GM23248 (cell line): ENCODE results near the gene CYP3A7. TPM values are rescaled to one million over a fixed set of nuclear protein-coding genes. Genes with fewer than 3 reads are reported as not detected.

Experiments
- DNase-seq: peaks from one replicate; pipeline ENCODE4 v3.0.0-alpha.2; 2015
- H2AFZ ChIP-seq: fragments of 200-600 bp; sonication (generic); 2 replicates; pipeline ENCODE4 v1.6.1; 2016; ENCODE audit warnings: antibody characterized with exemption
- H3F3A ChIP-seq: fragments of 200-600 bp; sonication (generic); 2 replicates; pipeline ENCODE4 v1.6.1; 2016; ENCODE audit warnings: mild to moderate bottlenecking, antibody characterized with exemption, mixed run types; ENCODE audit not compliant: insufficient read depth
- H3K27ac ChIP-seq: fragments of 200-600 bp; sonication (generic); 2 replicates; pipeline ENCODE4 v1.5.1; 2016; ENCODE audit warnings: mild to moderate bottlenecking
- H3K27me3 ChIP-seq: fragments of 200-600 bp; sonication (generic); replicated peaks from 2 replicates; pipeline ENCODE4 v1.6.1; 2016; ENCODE audit warnings: mild to moderate bottlenecking; ENCODE audit not compliant: insufficient read depth
- H3K36me3 ChIP-seq: fragments of 200-600 bp; sonication (generic); 2 replicates; pipeline ENCODE4 v1.6.1; 2016; ENCODE audit warnings: low read depth, mild to moderate bottlenecking
- H3K4me1 ChIP-seq: fragments of 200-600 bp; sonication (generic); 2 replicates; pipeline ENCODE4 v1.6.1; 2016; ENCODE audit warnings: mild to moderate bottlenecking; ENCODE audit not compliant: insufficient read depth
- H3K4me2 ChIP-seq: fragments of 200-600 bp; sonication (generic); one replicate; pipeline ENCODE4 v1.6.1; 2016; ENCODE audit warnings: mild to moderate bottlenecking; ENCODE audit not compliant: unreplicated experiment
- H3K4me3 ChIP-seq: fragments of 200-600 bp; sonication (generic); 2 replicates; pipeline ENCODE4 v1.5.1; 2016; ENCODE audit warnings: mild to moderate bottlenecking
- H3K79me2 ChIP-seq: fragments of 200-600 bp; sonication (generic); 2 replicates; pipeline ENCODE4 v1.6.1; 2016; ENCODE audit warnings: mild to moderate bottlenecking; ENCODE audit not compliant: insufficient read depth
- H3K9ac ChIP-seq: fragments of 200-600 bp; sonication (generic); 2 replicates; pipeline ENCODE4 v1.6.1; 2016; ENCODE audit warnings: mild to moderate bottlenecking
- H3K9me2 ChIP-seq: fragments of 200-600 bp; sonication (generic); 2 replicates; pipeline ENCODE4 v1.6.1; 2016; ENCODE audit warnings: mixed run types, mild to moderate bottlenecking, moderate library complexity; ENCODE audit not compliant: insufficient read depth
- H3K9me3 ChIP-seq: fragments of 200-600 bp; sonication (generic); one replicate; pipeline ENCODE4 v1.6.1; 2017; ENCODE audit warnings: low read depth
- H4K20me1 ChIP-seq: fragments of 200-600 bp; sonication (generic); 2 replicates; pipeline ENCODE4 v1.6.0; 2016; ENCODE audit not compliant: insufficient read depth
- EZH2 ChIP-seq: fragments of 200-600 bp; sonication (generic); IDR thresholded peaks from 2 replicates; pipeline ENCODE4 v1.6.1; 2018; ENCODE audit warnings: antibody characterized with exemption, mild to moderate bottlenecking; ENCODE audit not compliant: insufficient read depth, poor library complexity, severe bottlenecking
- EZH2phosphoT487 ChIP-seq: fragments of 200-600 bp; sonication (generic); IDR thresholded peaks from 2 replicates; pipeline ENCODE4 v1.6.1; 2018; ENCODE audit warnings: antibody characterized with exemption, moderate library complexity, mild to moderate bottlenecking, low read depth; ENCODE audit not compliant: insufficient read depth
- WGBS, 2 experiments: methylation state at CpG; one replicate each; pipeline ENCODE4 v1.1.6; 2015 to 2017; ENCODE audit warnings: low lambda C conversion rate in 2 of 2, low coverage in 1 of 2; ENCODE audit errors: missing lambda C conversion rate in 2 of 2; 5-methylcytosine and 5-hydroxymethylcytosine counted together
- in situ Hi-C: fragments of 300-500 bp; cut with MboI; formaldehyde crosslinking; loops from 2 replicates; pipeline ENCODE4 v1.15.0; 2020
- polyA plus RNA-seq: library from polyadenylated mRNA; unstranded; fragments of >200 nt; fragmentation: Nextera tagmentation; extraction: Ambion mirVana; gene quantifications from 2 replicates; pipeline ENCODE4 v1.2.1, GENCODE V29; 2016
- total RNA-seq: library from RNA; depleted of rRNA; stranded (reverse); fragments of >200 nt; shearing (Covaris generic); gene quantifications from 2 replicates; pipeline ENCODE4 v1.2.3, GENCODE V29; 2014

The CYP3A7 gene
- total and polyA plus RNA-seq, 2 experiments from 2014 or later: not detected

GRCh38 chr7:99672573-99672972, 62.4 kb downstream of the CYP3A7 start:
- no peaks in the 10 kb centered on the region for H3F3A ChIP-seq
- TF ChIP-seq EZH2 (no peak), EZH2phosphoT487 (no peak)
- H3K79me2 ChIP-seq: no peaks in the 10 kb centered on the region
- H3K9me2 ChIP-seq: no peaks in the 10 kb centered on the region
- H3K27me3 ChIP-seq: no peaks in the 10 kb centered on the region
- no peak overlapping the region for H3K4me3 ChIP-seq
- WGBS, 2 experiments: 73 to 79% methylated on average over 7 of the region's 7 CpGs
- H3K4me1 ChIP-seq: no peaks in the 10 kb centered on the region
- DNase-seq: no peak
- H2AFZ ChIP-seq: no peak overlapping the region
- H3K36me3 ChIP-seq: no peaks in the 10 kb centered on the region
- no peaks in the 10 kb centered on the region for H4K20me1 ChIP-seq
- no peak overlapping the region for H3K4me2 ChIP-seq
- in situ Hi-C loops: no loop called here
- no peak overlapping the region for H3K27ac ChIP-seq
- no peaks in the 10 kb centered on the region for H3K9me3 ChIP-seq
- no peak overlapping the region for H3K9ac ChIP-seq

GRCh38 chr7:99669782-99670181, 65.2 kb downstream of the CYP3A7 start:
- H3K4me2 ChIP-seq: no peak overlapping the region
- in situ Hi-C loops: no loop called here
- H3K27me3 ChIP-seq: no peaks in the 10 kb centered on the region
- H3K9me2 ChIP-seq: no peaks in the 10 kb centered on the region
- no peak overlapping the region for H3K4me3 ChIP-seq
- H3K36me3 ChIP-seq: no peaks in the 10 kb centered on the region
- WGBS, 2 experiments: 80 to 85% methylated on average over 3 of the region's 3 CpGs
- H3K9ac ChIP-seq: no peak overlapping the region
- no peaks in the 10 kb centered on the region for H3F3A ChIP-seq
- TF ChIP-seq EZH2 (no peak), EZH2phosphoT487 (no peak)
- H2AFZ ChIP-seq: no peak overlapping the region
- no peaks in the 10 kb centered on the region for H3K9me3 ChIP-seq
- peak; percentile 19 for DNase-seq
- H4K20me1 ChIP-seq: no peaks in the 10 kb centered on the region
- H3K4me1 ChIP-seq: no peaks in the 10 kb centered on the region
- H3K79me2 ChIP-seq: no peaks in the 10 kb centered on the region
- H3K27ac ChIP-seq: no peak overlapping the region

GRCh38 chr7:99668541-99668940, 66.5 kb downstream of the CYP3A7 start:
- in situ Hi-C loops: no loop called here
- H3K36me3 ChIP-seq: no peaks in the 10 kb centered on the region
- no peaks in the 10 kb centered on the region for H3K9me2 ChIP-seq
- DNase-seq: no peak
- H2AFZ ChIP-seq: no peak overlapping the region
- no peaks in the 10 kb centered on the region for H4K20me1 ChIP-seq
- no peaks in the 10 kb centered on the region for H3K4me1 ChIP-seq
- H3K4me3 ChIP-seq: no peak overlapping the region
- no peak overlapping the region for H3K9ac ChIP-seq
- H3K4me2 ChIP-seq: no peak overlapping the region
- H3K27me3 ChIP-seq: no peaks in the 10 kb centered on the region
- no peak overlapping the region for H3K27ac ChIP-seq
- TF ChIP-seq EZH2phosphoT487: no peak
- no peak for TF ChIP-seq EZH2
- H3F3A ChIP-seq: no peaks in the 10 kb centered on the region
- 94% methylated on average over 8 of the region's 8 CpGs for WGBS, 2 experiments
- no peaks in the 10 kb centered on the region for H3K79me2 ChIP-seq
- H3K9me3 ChIP-seq: no peaks in the 10 kb centered on the region

- no peaks in the 10 kb centered on the region for H3K36me3 ChIP-seq
- no peaks in the 10 kb centered on the region for H3F3A ChIP-seq
- H4K20me1 ChIP-seq: no peaks in the 10 kb centered on the region
- H3K79me2 ChIP-seq: no peaks in the 10 kb centered on the region
- no peak overlapping the region for H3K4me3 ChIP-seq
- no peak overlapping the region for H3K27ac ChIP-seq
- H3K9ac ChIP-seq: no peak overlapping the region
- no peaks in the 10 kb centered on the region for H3K4me1 ChIP-seq
- no peaks in the 10 kb centered on the region for H3K27me3 ChIP-seq
- in situ Hi-C loops: no loop called here
- WGBS, 2 experiments: 55 to 62% methylated on average over 2 of the region's 2 CpGs
- no peak overlapping the region for H2AFZ ChIP-seq
- H3K4me2 ChIP-seq: no peak overlapping the region
- no peaks in the 10 kb centered on the region for H3K9me3 ChIP-seq
- H3K9me2 ChIP-seq: no peaks in the 10 kb centered on the region
- DNase-seq: no peak
- no peak for TF ChIP-seq EZH2phosphoT487
- TF ChIP-seq EZH2: no peak
Observed at GRCh38 chr7:99667179-99667578, 67.8 kb downstream of the CYP3A7 start.

- Histone ChIP-seq H2AFZ (no peak overlapping the region), H3K9me2 (no peaks in the 10 kb centered on the region), H3K4me1 (no peaks in the 10 kb centered on the region), H3K27ac (no peak overlapping the region), H3K4me3 (no peak overlapping the region), H4K20me1 (no peaks in the 10 kb centered on the region), H3F3A (no peaks in the 10 kb centered on the region), H3K9me3 (no peaks in the 10 kb centered on the region), H3K4me2 (no peak overlapping the region), H3K27me3 (no peaks in the 10 kb centered on the region), H3K79me2 (no peaks in the 10 kb centered on the region), H3K9ac (no peak overlapping the region), H3K36me3 (no peaks in the 10 kb centered on the region)
- TF ChIP-seq EZH2phosphoT487 (no peak), EZH2 (no peak)
- DNase-seq: no peak
- in situ Hi-C loops: no loop called here
- 83 to 93% methylated on average over 1 of the region's 1 CpG for WGBS, 2 experiments
Observed at GRCh38 chr7:99666013-99666395, 69.0 kb downstream of the CYP3A7 start.
